Neural progenitor cell (in vitro differentiated cells): Measurements from ENCODE around the gene POLG2.
"Not testable (repeated sequence)": the region's sequence is repeated elsewhere in the genome, so short reads cannot be mapped to it uniquely, and the experiment has no call there.

Source experiments
- EZH2 ChIP-seq: fragments of 200-600 bp; sonication (generic); IDR thresholded peaks from 2 replicates; pipeline ENCODE4 v1.6.1; 2017; ENCODE audit warnings: antibody characterized with exemption, mild to moderate bottlenecking, moderate library complexity
- TF ChIP-seq, protein P1 (sequence below): fragments of 200-600 bp; sonication (generic); IDR thresholded peaks from 2 replicates; pipeline ENCODE4 v1.5.1; 2017; ENCODE audit warnings: antibody characterized with exemption, mild to moderate bottlenecking

DNA sequence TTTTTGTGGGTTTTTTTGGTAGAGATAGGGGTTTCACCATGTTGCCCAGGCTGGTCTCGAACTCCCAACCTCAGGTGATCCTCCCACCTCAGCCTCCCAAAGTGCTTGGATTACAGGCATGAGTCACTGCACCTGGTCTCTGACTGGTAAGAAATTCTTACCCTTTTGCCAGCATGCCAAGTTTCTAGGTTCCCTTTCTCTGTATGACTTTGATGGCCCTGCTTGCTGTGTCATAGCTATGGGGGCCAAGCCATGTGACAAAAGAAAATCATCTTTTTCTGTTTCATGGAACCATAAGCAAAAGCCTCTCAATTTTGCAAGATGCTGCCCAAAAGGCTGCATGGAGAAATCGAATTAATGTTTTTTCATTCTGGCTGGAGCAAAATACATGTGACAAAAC is 66.8 kb downstream of the POLG2 start:
- not testable (repeated sequence) for TF ChIP-seq EZH2
- TF ChIP-seq, protein P1, sequence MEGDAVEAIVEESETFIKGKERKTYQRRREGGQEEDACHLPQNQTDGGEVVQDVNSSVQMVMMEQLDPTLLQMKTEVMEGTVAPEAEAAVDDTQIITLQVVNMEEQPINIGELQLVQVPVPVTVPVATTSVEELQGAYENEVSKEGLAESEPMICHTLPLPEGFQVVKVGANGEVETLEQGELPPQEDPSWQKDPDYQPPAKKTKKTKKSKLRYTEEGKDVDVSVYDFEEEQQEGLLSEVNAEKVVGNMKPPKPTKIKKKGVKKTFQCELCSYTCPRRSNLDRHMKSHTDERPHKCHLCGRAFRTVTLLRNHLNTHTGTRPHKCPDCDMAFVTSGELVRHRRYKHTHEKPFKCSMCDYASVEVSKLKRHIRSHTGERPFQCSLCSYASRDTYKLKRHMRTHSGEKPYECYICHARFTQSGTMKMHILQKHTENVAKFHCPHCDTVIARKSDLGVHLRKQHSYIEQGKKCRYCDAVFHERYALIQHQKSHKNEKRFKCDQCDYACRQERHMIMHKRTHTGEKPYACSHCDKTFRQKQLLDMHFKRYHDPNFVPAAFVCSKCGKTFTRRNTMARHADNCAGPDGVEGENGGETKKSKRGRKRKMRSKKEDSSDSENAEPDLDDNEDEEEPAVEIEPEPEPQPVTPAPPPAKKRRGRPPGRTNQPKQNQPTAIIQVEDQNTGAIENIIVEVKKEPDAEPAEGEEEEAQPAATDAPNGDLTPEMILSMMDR, result not testable (repeated sequence)
